DOHH2 (cell line): ENCODE results near the gene ACTL10.

Experiments used
- CTCF ChIP-seq: fragments of 200-600 bp; sonication (generic); IDR thresholded peaks from one replicate; pipeline ENCODE4 v1.5.1; 2014; ENCODE audit warnings: antibody characterized with exemption, mild to moderate bottlenecking, low read depth, low read length; ENCODE audit not compliant: poor library complexity, severe bottlenecking
- EZH2phosphoT487 ChIP-seq: fragments of 200-600 bp; sonication (generic); IDR thresholded peaks from 2 replicates; pipeline ENCODE4 v1.6.1; 2017; ENCODE audit warnings: borderline replicate concordance, mild to moderate bottlenecking, antibody characterized with exemption, low read length, moderate library complexity, mixed read lengths

GRCh38 chr20:33676652-33677645 is 10.2 kb downstream of the ACTL10 start:
- no peak for TF ChIP-seq CTCF
- TF ChIP-seq EZH2phosphoT487 = no peak
